Epithelial cell of prostate (primary cell): Measurements from ENCODE around the gene PIP5K1B.

Source experiments
- DNase-seq: peaks from one replicate; pipeline ENCODE4 v3.0.0-alpha.2; 2011; ENCODE audit warnings: low read depth, low spot score
- H3K27ac ChIP-seq: fragments of 450-650 bp; 2 replicates; pipeline ENCODE4 v1.5.1; 2017; ENCODE audit warnings: mild to moderate bottlenecking

Gene PIP5K1B

GRCh38 chr9:68731857-68732256 lies 26.8 kb downstream of the PIP5K1B start:
- H3K27ac ChIP-seq: no peak overlapping the region
- DNase-seq: no peak

DNA sequence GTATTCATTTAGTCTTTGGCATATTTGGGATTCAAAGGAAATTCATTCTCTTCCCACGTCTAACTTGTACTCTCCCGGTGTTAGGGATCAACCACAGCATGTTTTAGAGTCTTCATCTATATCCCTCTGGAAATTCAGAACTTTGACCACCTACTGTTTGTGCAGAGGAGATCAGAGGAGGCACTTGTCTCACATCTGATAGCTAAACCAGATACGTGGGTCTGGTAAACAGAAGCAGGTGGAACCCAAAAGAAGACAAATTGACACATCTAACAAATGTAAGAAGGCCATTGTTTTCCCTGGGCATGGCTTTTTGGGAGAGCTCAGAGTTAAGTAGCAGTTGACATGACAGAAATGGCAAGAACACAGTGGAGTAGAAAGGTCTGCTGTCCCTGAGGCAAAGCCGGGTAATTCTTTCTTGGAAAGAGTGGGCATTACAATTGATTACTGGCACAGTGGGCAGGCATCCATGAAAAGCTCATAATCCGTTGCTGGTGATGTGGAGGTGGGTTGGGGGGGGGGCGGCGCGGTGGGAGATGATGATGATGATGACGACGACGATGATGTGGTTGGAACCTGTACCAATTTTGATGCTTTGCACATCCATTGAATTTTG lies 27.5 kb downstream of the PIP5K1B start:
- H3K27ac ChIP-seq: no peak overlapping the region
- DNase-seq: no peak

- no peak for DNase-seq
- H3K27ac ChIP-seq: no peak overlapping the region
Measured at GRCh38 chr9:68733021-68733405, 28.0 kb downstream of the PIP5K1B start.

- H3K27ac ChIP-seq: no peak overlapping the region
- DNase-seq: no peak
Measured at GRCh38 chr9:68738358-68738757, 33.3 kb downstream of the PIP5K1B start.

DNA sequence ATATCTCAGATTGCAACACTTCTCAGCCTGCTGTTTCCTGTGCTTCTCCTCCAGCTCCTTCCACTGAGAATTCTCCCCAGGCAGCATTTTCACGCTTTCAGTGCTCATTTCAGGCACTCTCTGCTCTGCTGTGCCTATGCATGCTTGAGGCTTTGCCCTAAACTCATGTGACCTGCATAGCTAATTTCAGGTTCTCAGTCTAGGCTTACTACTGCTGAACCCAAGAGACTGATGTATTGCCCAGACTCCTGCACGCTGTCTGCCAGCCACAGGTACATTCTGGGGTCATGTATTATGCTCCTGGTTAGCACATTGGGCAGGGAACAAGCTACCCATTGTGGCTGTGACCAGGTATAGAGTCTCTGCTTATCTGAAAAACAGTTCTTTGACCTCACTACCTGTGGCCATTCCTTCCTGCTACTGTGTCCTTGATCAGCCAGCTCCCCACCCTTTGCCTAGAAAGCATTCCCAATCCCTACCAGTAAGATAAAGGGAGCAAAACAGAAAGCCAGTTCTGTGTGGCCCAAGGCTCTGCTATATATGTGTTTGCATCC lies 34.7 kb downstream of the PIP5K1B start:
- H3K27ac ChIP-seq: peak overlapping the region; percentile 70
- DNase-seq: no peak

DNA sequence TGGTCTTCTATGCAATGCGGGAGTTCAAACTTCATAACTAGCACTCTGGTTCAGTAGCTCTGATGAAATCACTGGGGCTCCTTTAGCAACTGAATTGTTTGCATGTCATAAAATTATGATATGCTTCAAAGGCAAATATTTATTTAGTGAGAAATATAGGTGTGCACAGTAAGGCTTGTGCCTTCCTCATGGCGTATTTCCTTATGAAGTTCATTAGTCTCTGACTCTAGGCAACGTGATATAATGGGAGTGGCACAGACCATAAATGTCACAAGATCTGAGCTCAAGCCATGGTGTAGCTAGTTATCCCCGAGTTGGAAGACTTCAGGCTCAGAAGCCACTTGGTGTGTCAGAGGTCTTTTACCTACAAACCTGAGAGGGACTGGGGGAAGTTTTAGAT lies 35.5 kb downstream of the PIP5K1B start:
- peak overlapping the region; percentile 70 for H3K27ac ChIP-seq
- peak; percentile 49 for DNase-seq

DNA sequence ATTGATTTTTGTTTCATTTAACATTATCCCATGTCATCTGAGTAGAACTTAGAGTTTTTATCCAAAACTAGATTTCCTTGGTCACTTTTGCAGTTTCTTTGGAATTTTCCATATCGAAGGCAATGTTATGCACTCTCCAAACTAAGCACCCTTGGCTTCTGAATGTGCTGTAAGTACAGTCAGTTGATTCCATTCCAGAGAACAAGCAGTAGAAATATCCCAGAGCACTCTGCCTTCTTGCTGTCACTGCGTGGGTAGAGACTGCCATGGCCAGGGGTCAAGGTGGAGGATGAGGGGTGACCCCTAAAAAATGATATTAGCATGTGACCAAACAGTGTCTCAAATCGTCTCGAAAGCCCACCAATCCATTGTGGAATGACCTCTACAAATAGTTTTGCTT lies 36.2 kb downstream of the PIP5K1B start:
- peak overlapping the region; percentile 70 for H3K27ac ChIP-seq
- DNase-seq: no peak

DNA sequence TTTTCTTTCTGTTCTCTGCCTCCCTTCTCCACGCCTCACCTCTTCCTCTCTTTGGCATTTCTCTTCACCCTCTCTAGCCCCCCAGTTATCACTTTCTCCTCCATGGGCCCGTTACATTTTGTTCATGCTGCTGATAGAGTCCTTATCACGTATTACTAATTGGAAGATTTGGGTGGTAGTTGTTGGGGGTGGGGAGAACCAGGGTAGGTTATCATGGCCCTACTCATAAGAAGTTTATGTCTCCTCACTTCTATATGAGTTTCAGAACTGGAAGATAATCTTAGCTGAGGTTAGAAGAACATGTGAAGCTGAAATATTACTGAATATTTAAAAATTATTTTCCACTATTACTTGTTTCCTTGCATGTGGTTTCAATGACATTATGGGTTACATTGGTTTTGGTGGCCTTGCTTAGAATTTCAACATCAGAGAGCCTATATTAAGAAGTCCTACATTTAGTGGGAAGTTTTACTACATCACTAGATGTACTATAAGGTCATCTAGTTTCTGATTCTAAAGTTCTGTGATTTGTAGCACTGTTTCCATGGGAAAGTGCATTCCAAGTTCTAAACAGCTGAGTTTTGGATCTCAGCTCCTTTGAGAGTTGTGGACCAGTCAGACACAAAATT lies 36.8 kb downstream of the PIP5K1B start:
- H3K27ac ChIP-seq: no peak overlapping the region
- no peak for DNase-seq

- no peak overlapping the region for H3K27ac ChIP-seq
- no peak for DNase-seq
Measured at GRCh38 chr9:68742333-68742730, 37.3 kb downstream of the PIP5K1B start.

DNA sequence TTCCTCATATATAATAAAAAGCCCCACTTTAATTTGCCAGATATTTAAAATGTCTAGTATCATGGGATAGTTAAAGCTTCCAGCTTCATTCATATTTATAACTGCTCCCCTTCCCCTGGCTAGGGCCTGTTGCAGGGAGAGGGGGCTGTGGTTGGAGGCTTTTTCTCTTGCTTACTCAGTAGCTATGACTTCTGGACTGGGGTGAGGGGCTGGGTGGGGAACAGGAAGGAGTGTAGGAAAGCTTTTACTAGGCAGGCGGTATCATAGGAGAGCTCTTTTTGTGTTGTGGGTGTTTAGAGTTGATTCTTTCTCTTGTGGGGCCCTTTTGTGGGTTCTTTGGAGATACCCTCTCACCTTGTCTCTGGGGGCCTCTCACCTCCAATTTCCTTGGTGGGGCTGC lies 39.4 kb downstream of the PIP5K1B start:
- no peak for DNase-seq
- H3K27ac ChIP-seq: no peak overlapping the region

DNA sequence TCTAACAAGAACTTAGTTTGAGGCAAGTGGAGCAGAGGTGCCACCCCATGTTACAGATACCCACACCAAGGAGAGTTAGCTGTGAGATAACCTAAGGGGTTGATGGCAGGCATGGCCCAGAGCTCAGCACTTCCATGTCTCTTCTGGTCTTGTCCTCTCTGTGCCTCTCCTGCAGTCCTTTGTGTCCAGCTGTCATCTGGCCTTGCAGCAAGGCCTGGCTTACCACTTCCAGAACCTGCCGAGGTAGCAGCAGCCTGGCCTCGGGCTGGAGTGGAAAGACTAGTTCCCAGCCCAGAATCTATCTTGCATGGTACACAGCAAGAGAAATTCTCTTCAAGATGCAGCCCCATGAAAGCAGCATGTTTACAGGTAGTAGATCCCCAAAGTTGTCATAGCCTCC lies 41.5 kb downstream of the PIP5K1B start:
- no peak overlapping the region for H3K27ac ChIP-seq
- DNase-seq: no peak

- no peak for DNase-seq
- no peak overlapping the region for H3K27ac ChIP-seq
Measured at GRCh38 chr9:68747043-68747533, 42.0 kb downstream of the PIP5K1B start.

DNA sequence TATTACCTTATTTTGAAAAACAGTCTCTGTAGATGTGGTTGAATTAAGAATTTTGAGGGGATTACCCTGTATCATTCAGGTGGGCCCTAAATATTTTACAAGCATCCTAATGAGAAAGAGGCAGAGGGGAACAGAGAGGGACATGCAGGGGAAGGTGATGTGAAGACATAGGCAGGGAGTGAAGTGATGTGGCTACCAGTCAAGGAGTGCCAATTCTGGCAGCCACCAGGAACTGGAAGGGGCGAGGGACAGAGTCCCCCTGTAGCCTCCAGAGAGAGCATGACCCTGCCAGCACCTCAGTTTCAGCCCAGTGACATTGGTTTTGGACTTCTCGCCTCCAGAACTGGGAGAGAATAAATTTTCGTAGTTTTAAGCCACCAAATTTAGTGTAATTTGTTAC lies 44.1 kb downstream of the PIP5K1B start:
- no peak overlapping the region for H3K27ac ChIP-seq

DNA sequence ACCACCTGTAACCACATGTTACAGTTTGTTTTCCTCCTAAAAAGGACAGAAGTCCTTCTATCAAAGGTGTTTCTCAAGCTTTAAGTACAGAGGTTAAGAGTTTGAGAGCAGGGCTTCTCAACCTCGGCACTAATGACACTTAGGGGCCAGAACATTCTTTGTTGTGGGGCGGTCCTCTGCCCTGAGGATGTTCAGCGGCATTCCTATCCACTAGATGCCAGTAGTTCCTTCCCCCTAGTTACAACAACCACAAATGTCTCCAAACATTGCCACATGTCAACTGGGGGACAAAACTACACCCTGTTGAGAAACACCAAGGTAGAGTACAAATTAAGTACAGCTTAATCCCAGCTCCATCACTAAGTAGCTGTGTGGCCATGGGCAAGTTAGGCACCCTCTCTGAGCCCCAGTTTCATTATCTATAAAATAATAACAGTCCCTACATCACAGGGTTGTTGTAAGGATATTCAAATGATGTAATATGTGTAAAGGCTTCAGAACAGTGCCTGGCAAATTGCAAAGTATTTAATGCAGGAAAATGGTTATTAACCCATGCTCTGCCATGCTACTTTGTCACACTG lies 44.6 kb downstream of the PIP5K1B start:
- H3K27ac ChIP-seq: no peak overlapping the region

More for the DNA sequence above, 44.1 kb downstream of the PIP5K1B start:
- no peak for DNase-seq

DNA sequence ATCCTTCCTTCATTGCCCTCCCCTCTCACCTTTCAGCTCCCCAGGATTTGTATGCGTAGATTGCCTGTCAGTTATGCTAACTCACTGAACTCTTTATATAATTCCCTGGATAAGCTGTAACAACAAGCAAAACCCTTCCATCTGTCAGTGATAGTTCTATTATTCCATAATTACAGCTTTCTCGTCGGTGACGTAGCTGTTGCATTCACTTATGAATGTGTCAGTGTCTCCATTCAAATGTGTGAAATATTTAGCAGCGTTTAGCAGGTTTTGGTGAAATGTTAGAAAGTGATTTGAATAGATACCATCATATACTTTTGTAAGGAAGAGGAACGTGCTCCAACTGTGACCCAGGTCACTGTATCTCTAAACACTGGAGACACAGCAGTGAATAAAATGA lies 45.2 kb downstream of the PIP5K1B start:
- no peak overlapping the region for H3K27ac ChIP-seq

More for the DNA sequence above, 44.6 kb downstream of the PIP5K1B start:
- DNase-seq: no peak

GRCh38 chr9:68750786-68751185 lies 45.7 kb downstream of the PIP5K1B start:
- DNase-seq: no peak
- H3K27ac ChIP-seq: no peak overlapping the region

More for the DNA sequence above, 45.2 kb downstream of the PIP5K1B start:
- DNase-seq: no peak

DNA sequence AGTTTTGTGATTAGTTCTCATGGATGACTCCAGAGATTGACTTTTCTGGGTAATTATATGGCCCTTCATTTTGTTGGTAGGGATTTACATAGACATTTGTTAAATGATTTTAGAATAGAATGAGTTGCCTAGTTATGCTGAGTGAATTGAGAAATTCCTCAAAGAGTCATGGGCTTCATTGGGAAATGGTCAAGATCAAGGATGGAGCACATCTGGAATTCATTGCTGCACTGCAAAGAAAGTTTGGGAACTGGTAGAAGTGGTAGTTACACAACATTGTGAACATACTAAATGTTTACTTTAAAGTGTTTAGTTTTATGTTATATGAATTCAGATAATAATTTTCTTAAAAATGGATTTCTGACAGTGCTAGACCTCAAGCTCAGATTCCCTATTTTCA lies 46.5 kb downstream of the PIP5K1B start:
- no peak for DNase-seq
- H3K27ac ChIP-seq: no peak overlapping the region

DNA sequence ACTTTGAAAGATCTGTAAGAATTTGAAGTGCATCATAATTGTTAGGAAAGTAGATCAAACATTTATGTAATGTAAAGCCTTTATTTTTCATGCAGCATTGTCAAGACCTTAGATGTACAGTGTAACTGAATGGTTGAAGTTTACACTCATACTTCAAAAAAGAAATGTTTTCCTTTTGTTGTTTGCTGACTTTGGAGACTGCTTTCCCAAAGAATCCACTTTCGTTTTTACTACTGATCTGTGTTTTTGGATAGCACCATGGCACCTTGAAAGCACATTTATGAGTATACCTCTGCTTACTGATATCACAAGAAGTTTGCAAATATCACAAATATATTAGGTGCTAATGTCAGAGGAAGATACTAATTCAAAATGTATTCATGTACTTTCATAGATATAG lies 50.0 kb downstream of the PIP5K1B start:
- H3K27ac ChIP-seq: no peak overlapping the region

GRCh38 chr9:68755752-68756151 lies 50.7 kb downstream of the PIP5K1B start:
- no peak overlapping the region for H3K27ac ChIP-seq
- DNase-seq: no peak

More for the DNA sequence above, 50.0 kb downstream of the PIP5K1B start:
- no peak for DNase-seq

DNA sequence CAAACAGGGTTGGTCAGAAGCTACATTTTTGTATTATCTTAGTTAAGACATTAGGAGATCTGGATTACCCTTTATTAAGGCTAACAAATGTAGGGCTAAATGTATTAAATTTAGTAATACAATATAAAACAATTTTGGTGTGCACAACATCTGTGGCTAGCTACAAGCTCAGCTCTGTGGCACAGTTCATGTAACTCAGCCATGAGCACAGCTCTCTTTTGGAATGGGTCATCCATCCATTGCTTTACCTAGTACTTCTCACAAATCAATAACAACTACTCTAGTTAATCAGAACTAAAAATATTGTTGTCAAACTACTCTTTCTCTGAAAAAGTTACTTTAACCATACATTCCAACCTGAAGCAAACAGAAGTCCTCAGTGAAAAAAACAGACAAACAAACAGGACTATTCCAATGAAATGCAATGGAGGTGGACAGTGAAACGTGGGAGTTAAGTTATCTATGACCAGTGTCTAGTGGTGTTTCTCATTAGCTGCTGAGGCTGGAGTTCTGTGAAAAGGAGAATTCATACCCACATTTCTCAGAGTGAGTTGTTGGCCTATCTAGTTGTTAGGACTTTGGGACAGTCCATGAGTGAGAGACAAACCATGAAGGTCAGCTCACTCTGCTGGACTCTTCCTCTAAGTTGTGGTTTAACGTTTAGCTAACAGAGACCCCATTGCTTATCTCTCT lies 55.1 kb downstream of the PIP5K1B start:
- H3K27ac ChIP-seq: no peak overlapping the region
- DNase-seq: no peak
